ENCODE data around the gene CLBA1. TPM values are rescaled to one million over a fixed set of nuclear protein-coding genes. Genes with fewer than 3 reads are reported as not detected.

CLBA1 gene
- total and polyA plus RNA-seq, 11 donors: 0.76 to 3.7 (median 2.6) TPM

GRCh38 chr14:104937161-104937560, 48.4 kb upstream of the CLBA1 start:
- peaks cover 0 to 13% (median 5%) of the 10 kb centered on the region in 9 donors for H3K27me3 ChIP-seq
- no peak overlapping the region for H3K27ac ChIP-seq
- H3K4me3 ChIP-seq: no peak overlapping the region
- no peak for DNase-seq
- WGBS, 4 donors: 78 to 88% (median 82%) methylated on average over 4 of the region's 4 CpGs
- no peak for TF ChIP-seq POLR2A (IDR thresholded peaks at IDR 0.05)
- TF ChIP-seq CTCF (IDR thresholded peaks at IDR 0.05): no peak
- H3K9me3 ChIP-seq: no peaks in the 10 kb centered on the region
- intact Hi-C loops (cut with DNase I): no loop called here
- no peaks in the 10 kb centered on the region for H3K36me3 ChIP-seq
- peaks cover 0 to 12% (median 10%) of the 10 kb centered on the region in 12 donors for H3K4me1 ChIP-seq
- no peak for ATAC-seq

DNA sequence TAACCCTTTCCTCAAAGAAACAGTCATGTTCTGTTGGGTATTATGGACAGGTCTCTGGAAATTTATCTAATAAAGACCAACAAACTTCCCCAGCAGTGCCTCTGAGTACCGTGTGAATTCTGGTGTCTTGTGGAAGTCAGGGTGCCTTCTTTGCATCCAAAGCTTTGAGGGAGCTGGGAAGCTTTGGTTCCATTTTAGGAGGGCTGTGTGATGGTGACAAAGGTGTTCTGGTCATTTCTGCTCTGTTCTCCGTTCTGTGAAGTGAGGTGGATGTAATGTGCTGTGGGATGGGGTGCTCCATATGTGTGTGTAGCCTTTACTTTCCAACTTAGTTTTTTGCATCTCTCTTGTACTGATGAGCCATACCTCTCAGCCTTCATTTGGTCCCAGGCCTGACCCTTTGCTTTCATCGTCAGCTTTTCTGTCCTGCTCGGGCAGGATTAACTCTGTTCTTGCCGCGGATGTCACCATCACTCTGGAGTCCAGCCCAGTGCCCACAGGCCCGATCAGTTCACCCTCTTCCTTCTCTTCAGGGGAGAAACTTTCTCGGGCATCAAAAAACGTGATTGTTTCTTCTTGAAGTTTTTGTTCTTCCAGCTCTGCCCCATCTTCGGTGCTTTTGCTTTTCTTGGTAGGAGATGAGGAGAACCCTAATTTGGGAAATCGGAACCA, 47.8 kb upstream of the CLBA1 start:
- intact Hi-C loops (cut with DNase I): no loop called here
- no peaks in the 10 kb centered on the region for H3K36me3 ChIP-seq
- 74 to 81% (median 77%) methylated on average over 11 of the region's 11 CpGs for WGBS, 4 donors
- H3K4me1 ChIP-seq: peaks cover 0 to 5% (median 4%) of the 10 kb centered on the region in 12 donors
- no peak for ATAC-seq
- no peaks in the 10 kb centered on the region for H3K9me3 ChIP-seq
- H3K27me3 ChIP-seq: peaks cover 0 to 13% (median 3%) of the 10 kb centered on the region in 9 donors
- DNase-seq: no peak
- TF ChIP-seq CTCF (IDR thresholded peaks at IDR 0.05) (no peak), POLR2A (IDR thresholded peaks at IDR 0.05) (no peak)
- no peak overlapping the region for H3K27ac ChIP-seq
- H3K4me3 ChIP-seq: no peak overlapping the region

DNA sequence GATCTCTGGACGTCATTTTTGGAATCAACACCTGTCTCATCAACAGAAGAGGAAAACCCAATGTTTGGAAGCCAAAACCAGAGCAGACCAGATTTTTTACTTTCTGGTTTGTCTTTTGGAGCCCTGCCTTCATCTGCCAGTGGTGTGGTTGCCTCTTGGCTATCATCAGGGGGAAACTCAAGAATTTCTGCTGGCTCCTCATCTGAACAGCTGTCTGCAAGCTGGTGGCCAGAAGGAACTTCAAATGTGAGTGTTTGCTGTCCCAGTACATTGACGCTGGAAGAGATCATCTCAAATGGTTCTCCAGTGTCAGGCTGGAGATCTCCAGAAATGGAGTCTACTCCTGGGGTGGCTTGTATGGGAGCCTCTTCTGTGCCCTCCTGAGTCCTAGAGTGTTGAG, 47.2 kb upstream of the CLBA1 start:
- Histone ChIP-seq H3K36me3 (no peaks in the 10 kb centered on the region), H3K4me3 (no peak overlapping the region), H3K4me1 (peaks cover 0 to 3% (median 0%) of the 10 kb centered on the region in 12 donors), H3K9me3 (no peaks in the 10 kb centered on the region), H3K27ac (no peak overlapping the region), H3K27me3 (peaks cover 0 to 13% (median 0%) of the 10 kb centered on the region in 9 donors)
- no peak for ATAC-seq
- 60 to 88% (median 79%) methylated on average over 1 to 2 of the region's 2 CpGs for WGBS, 4 donors
- DNase-seq: no peak
- intact Hi-C loops (cut with DNase I): no loop called here
- TF ChIP-seq POLR2A (IDR thresholded peaks at IDR 0.05): no peak
- TF ChIP-seq CTCF (IDR thresholded peaks at IDR 0.05): no peak

DNA sequence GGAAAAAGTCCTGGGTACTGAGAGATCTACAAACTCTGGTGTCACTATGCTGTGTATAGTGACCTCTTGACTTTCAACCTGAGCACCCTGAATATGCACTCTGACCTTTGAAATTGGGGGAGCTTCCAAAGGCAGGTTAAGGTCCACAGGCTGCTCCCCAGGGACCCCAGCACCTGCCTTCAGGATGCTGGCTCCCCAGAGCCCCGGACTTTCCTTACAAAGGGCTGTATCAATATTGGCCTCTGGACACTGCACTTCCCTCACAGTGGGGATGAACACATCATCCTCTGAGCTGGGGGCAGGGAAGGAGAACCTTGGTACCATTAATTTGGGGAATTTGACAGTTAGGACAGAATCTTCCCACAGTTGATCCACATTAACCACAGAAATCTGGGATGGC, 46.6 kb upstream of the CLBA1 start:
- DNase-seq: no peak
- Histone ChIP-seq H3K4me3 (no peak overlapping the region), H3K27me3 (peaks cover 0 to 13% (median 0%) of the 10 kb centered on the region in 9 donors), H3K27ac (no peak overlapping the region), H3K9me3 (no peaks in the 10 kb centered on the region), H3K4me1 (peaks cover 0 to 3% (median 0%) of the 10 kb centered on the region in 12 donors), H3K36me3 (no peaks in the 10 kb centered on the region)
- WGBS, 4 donors: 79 to 100% (median 88%) methylated on average over 1 of the region's 1 CpG; no CpG with 5 or more reads in 1 of the 4 donors
- TF ChIP-seq CTCF (IDR thresholded peaks at IDR 0.05) (no peak), POLR2A (IDR thresholded peaks at IDR 0.05) (no peak)
- intact Hi-C loops (cut with DNase I): no loop called here
- ATAC-seq: no peak

Data from heart left ventricle (tissue), 16 donors.